IPS-NIHi7 (cell line): ENCODE results near the gene PCDHA10.
"Not testable (repeated sequence)": the region's sequence is repeated elsewhere in the genome, so short reads cannot be mapped to it uniquely, and the experiment has no call there.

ENCODE experiments used
- DNase-seq: peaks from one replicate; pipeline ENCODE4 v3.0.0; 2012; ENCODE audit warnings: mixed read lengths; ENCODE audit errors: extremely low spot score

Gene PCDHA10, protein sequence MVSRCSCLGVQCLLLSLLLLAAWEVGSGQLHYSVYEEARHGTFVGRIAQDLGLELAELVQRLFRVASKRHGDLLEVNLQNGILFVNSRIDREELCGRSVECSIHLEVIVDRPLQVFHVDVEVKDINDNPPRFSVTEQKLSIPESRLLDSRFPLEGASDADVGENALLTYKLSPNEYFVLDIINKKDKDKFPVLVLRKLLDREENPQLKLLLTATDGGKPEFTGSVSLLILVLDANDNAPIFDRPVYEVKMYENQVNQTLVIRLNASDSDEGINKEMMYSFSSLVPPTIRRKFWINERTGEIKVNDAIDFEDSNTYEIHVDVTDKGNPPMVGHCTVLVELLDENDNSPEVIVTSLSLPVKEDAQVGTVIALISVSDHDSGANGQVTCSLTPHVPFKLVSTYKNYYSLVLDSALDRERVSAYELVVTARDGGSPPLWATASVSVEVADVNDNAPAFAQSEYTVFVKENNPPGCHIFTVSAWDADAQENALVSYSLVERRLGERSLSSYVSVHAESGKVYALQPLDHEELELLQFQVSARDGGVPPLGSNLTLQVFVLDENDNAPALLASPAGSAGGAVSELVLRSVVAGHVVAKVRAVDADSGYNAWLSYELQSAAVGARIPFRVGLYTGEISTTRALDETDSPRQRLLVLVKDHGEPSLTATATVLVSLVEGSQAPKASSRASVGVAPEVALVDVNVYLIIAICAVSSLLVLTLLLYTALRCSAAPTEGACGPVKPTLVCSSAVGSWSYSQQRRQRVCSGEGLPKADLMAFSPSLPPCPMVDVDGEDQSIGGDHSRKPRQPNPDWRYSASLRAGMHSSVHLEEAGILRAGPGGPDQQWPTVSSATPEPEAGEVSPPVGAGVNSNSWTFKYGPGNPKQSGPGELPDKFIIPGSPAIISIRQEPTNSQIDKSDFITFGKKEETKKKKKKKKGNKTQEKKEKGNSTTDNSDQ

DNA sequence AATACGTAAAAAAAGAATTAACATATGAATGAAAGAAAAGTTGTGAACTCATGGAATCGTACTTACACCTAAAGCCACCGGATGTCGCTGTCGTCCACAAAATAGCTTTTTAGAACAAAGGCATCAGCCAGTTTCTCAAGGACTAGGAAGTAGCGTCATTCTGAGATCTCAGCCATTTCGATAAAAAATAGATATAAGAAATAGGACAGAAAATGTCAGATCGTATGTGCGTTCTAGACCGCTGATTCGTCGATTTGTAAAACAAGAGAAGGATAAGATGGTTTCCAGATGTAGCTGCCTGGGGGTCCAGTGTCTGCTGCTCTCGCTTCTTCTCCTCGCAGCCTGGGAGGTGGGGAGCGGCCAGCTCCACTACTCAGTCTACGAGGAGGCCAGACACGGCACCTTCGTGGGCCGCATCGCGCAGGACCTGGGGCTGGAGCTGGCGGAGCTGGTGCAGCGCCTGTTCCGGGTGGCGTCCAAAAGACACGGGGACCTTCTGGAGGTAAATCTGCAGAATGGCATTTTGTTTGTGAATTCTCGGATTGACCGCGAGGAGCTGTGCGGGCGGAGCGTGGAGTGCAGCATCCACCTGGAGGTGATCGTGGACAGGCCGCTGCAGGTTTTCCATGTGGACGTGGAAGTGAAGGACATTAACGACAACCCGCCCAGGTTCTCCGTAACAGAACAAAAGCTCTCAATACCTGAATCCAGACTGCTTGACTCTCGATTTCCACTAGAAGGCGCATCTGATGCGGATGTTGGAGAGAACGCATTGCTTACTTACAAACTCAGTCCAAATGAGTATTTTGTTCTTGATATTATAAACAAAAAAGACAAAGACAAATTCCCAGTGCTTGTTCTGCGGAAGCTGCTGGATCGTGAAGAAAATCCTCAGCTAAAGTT lies at the start of gene PCDHA10:
PCDHA10 (plus strand) TSS at position 126 of the 903 bp plus-strand sequence; CDS start at position 278, 152 bp downstream.
- peak; percentile 54 for DNase-seq

DNA sequence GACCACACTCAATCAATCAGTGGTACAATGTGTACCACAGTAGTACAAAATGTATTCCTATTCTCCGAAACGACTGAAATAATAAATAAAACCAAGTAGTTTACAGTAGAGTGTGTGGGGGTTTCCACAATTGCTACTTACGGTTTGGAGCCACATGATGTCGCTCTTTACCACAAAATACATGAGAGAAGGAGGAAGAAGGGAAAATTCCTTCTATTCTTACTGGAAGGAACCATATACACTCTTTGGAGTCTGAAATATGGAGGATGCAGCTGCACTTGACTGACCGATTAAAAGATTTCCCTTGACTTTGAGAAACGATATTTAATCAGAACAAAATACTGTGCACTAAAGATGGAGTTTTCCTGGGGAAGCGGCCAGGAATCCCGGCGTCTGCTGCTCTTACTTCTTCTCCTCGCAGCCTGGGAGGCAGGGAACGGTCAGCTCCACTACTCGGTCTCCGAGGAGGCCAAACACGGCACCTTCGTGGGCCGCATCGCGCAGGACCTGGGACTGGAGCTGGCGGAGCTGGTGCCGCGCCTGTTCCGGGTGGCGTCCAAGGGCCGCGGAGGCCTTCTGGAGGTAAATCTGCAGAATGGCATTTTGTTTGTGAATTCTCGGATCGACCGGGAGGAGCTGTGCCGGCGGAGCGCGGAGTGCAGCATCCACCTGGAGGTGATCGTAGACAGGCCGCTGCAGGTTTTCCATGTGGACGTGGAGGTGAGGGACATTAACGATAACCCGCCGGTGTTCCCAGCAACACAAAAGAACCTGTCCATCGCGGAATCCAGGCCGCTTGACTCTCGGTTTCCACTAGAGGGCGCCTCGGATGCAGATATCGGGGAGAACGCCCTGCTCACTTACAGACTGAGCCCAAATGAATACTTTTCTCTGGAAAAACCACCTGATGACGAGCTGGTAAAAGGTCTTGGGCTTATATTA lies 48.6 kb upstream of the PCDHA10 start, which contains the start of gene PCDHA4:
PCDHA4 (plus strand) TSS at position 235 of the 942 bp plus-strand sequence.
- peak; percentile 57 for DNase-seq

DNA sequence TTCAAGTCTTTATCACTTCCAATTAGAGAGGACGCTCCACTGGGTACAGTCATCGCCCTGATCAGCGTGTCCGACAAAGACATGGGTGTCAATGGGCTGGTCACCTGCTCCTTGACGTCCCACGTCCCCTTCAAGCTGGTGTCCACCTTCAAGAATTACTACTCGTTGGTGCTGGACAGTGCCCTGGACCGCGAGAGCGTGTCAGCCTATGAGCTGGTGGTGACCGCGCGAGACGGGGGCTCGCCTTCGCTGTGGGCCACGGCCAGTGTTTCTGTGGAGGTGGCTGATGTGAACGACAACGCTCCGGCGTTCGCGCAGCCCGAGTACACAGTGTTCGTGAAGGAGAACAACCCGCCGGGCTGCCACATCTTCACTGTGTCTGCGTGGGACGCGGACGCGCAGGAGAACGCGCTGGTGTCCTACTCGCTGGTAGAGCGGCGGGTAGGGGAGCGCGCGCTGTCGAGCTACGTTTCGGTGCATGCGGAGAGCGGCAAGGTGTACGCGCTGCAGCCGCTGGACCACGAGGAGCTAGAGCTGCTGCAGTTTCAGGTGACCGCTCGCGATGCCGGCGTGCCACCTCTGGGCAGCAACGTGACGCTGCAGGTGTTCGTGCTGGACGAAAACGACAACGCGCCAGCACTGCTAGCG lies 47.3 kb upstream of the PCDHA10 start:
- not testable (repeated sequence) for DNase-seq

DNA sequence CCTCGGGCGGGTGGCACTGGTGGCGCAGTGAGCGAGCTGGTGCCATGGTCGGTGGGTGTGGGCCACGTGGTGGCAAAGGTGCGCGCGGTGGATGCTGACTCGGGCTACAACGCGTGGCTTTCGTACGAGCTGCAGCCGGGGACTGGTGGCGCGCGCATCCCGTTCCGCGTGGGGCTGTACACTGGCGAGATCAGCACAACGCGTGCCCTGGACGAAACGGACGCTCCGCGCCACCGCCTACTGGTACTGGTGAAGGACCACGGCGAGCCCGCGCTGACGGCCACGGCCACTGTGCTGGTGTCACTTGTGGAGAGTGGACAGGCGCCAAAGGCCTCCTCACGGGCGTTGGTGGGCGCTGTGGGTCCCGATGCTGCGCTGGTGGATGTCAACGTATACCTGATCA lies 46.8 kb upstream of the PCDHA10 start:
- no peak for DNase-seq

DNA sequence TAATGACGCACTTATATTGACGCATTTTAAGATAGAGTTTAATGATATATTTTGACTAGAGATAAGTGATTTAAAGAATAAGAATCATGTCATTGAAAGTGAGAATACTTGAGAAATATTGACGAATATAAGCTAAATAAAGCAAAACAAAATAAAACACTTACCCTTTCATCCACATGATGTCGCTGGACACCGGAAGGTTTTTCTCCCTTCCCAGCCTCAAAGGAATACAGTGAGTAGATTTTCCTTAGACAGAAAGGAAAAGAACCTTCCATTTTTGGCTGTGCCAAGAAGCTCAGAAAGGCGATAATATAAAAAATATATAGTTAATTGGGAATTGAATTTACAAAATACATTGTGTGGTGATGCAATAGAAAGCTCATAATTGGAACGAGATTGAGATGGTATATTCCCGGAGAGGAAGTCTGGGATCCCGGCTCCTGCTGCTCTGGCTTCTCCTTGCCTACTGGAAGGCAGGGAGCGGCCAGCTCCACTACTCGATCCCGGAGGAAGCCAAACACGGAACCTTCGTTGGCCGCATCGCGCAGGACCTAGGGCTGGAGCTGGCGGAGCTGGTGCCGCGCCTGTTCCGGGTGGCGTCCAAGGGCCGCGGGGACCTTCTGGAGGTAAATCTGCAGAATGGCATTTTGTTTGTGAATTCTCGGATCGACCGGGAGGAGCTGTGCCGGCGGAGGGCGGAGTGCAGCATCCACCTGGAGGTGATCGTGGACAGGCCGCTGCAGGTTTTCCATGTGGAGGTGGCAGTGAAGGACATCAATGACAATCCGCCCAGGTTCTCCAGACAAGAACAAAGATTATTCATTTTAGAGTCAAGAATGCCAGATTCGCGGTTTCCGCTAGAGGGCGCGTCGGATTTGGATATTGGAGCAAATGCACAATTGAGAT lies 34.1 kb upstream of the PCDHA10 start, which contains the start of gene PCDHA5:
PCDHA5 (plus strand) TSS at position 239 of the 906 bp plus-strand sequence.
- no peak for DNase-seq

DNA sequence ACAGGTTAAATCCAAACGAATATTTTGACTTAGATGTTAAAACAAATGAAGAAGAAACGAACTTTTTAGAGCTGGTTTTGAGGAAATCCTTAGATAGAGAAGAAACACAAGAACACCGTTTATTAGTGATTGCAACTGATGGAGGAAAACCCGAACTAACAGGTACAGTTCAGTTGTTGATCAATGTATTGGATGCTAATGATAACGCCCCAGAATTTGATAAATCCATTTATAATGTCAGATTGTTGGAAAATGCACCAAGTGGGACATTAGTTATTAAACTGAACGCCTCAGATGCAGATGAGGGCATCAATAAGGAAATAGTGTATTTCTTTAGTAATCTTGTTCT lies 33.4 kb upstream of the PCDHA10 start:
- no peak for DNase-seq

DNA sequence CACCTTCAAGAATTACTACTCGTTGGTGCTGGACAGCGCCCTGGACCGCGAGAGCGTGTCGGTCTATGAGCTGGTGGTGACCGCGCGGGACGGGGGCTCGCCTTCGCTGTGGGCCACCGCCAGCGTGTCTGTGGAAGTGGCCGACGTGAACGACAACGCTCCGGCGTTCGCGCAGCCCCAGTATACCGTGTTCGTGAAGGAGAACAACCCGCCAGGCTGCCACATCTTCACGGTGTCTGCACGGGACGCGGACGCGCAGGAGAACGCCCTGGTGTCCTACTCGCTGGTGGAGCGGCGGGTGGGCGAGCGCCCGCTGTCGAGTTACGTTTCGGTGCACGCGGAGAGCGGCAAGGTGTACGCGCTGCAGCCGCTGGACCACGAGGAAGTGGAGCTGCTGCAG lies 32.7 kb upstream of the PCDHA10 start:
- not testable (repeated sequence) for DNase-seq

DNA sequence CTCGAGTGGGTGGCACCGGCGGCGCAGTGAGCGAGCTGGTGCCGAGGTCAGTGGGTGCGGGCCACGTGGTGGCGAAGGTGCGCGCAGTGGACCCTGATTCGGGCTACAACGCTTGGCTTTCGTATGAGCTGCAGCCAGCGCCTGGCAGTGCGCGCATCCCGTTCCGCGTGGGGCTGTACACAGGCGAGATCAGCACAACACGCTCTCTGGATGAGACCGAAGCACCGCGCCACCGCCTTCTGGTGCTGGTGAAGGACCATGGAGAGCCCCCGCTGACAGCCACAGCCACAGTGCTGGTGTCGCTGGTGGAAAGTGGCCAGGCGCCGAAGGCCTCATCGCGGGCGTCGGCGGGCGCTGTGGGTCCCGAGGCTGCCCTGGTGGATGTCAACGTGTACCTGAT lies 32.2 kb upstream of the PCDHA10 start:
- DNase-seq = no peak

DNA sequence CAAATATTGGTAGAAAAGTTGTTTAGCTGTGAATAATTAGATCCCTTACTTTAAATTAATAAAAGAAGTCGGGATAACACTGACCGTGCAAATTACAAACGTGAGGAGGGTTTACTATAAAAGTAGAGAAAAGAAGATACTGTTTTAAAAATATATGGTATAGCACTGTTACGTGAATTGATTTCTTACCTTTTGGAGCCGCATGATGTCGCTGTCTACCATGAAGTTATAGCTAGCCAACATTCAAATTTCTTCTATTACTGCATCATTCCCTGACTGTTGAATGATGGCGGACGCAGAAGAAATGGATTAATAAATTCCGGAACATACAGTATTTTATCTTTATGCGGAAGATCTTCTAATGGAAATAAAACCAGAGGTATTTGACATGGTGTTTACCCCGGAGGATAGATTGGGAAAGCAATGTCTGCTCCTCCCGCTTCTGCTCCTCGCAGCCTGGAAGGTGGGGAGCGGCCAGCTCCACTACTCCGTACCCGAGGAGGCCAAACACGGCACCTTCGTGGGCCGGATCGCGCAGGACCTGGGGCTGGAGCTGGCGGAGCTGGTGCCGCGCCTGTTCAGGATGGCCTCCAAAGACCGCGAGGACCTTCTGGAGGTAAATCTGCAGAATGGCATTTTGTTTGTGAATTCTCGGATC lies 27.9 kb upstream of the PCDHA10 start, which contains the start of gene PCDHA6:
PCDHA6 (plus strand) TSS at position 257 of the 658 bp plus-strand sequence; CDS start at position 389, 132 bp downstream.
- DNase-seq = peak; percentile 12

DNA sequence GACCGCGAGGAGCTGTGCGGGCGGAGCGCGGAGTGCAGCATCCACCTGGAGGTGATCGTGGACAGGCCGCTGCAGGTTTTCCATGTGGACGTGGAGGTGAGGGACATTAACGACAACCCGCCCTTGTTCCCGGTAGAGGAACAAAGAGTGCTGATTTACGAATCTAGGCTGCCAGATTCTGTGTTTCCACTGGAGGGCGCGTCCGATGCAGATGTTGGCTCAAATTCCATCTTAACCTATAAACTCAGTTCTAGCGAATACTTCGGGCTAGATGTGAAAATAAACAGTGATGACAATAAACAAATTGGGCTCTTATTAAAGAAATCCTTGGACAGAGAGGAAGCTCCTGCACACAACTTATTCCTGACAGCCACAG lies 27.3 kb upstream of the PCDHA10 start:
- peak; percentile 28 for DNase-seq

DNA sequence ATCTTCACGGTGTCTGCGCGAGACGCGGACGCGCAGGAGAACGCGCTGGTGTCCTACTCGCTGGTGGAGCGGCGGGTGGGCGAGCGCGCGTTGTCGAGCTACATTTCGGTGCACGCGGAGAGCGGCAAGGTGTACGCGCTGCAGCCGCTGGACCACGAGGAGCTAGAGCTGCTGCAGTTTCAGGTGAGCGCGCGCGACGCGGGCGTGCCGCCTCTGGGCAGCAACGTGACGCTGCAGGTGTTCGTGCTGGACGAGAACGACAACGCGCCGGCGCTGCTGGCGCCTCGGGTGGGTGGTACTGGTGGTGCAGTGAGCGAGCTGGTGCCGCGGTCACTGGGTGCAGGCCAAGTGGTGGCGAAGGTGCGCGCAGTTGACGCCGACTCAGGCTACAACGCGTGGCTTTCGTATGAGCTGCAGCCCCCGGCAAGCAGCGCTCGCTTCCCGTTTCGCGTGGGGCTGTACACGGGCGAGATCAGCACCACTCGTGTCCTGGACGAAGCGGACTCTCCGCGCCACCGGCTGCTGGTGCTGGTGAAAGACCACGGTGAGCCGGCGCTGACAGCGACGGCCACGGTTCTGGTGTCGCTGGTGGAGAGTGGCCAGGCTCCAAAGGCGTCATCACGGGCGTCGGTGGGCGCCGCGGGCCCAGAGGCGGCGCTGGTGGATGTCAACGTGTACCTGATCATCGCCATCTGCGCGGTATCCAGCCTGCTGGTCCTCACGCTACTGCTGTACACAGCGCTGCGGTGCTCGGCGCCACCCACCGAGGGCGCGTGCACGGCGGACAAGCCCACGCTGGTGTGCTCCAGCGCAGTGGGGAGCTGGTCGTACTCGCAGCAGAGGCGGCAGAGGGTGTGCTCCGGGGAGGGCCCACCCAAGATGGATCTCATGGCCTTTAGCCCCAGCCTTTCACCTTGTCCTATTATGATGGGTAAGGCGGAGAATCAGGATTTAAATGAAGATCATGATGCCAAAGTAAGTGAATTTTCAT lies 25.9 kb upstream of the PCDHA10 start:
- not testable (repeated sequence) for DNase-seq

DNA sequence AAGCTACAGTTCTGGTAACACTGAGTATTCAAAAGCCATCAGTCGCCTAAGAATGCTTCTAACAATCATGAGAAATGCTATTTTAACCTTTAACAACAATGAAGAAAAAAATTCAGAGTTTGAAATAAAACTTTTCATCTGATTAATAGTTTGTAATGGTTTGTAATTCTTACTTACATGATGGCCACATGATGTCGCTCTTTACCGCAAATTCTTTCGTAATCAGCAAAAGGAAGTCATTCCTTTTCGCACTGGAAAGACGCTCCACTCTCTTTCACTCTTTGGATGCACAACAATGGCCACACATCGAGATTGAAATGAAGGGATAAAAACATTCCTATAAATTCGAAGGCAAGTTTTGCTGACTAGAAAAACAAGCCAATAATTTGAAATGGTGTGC lies 21.7 kb upstream of the PCDHA10 start, which contains the start of gene PCDHA7:
PCDHA7 (plus strand) TSS at position 277 of the 400 bp plus-strand sequence; CDS start at position 392, 115 bp downstream.
- DNase-seq = no peak

DNA sequence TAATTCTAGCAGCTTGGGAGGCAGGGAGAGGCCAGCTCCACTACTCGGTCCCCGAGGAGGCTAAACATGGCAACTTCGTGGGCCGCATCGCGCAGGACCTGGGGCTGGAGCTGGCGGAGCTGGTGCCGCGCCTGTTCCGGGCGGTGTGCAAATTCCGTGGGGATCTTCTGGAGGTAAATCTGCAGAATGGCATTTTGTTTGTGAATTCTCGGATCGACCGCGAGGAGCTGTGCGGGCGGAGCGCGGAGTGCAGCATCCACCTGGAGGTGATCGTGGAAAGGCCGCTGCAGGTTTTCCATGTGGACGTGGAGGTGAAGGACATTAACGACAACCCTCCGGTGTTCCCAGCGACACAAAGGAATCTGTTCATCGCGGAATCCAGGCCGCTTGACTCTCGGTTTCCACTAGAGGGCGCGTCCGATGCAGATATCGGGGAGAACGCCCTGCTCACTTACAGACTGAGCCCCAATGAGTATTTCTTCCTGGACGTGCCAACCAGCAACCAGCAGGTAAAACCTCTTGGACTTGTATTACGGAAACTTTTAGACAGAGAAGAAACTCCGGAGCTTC lies 21.2 kb upstream of the PCDHA10 start:
- not testable (repeated sequence) for DNase-seq

DNA sequence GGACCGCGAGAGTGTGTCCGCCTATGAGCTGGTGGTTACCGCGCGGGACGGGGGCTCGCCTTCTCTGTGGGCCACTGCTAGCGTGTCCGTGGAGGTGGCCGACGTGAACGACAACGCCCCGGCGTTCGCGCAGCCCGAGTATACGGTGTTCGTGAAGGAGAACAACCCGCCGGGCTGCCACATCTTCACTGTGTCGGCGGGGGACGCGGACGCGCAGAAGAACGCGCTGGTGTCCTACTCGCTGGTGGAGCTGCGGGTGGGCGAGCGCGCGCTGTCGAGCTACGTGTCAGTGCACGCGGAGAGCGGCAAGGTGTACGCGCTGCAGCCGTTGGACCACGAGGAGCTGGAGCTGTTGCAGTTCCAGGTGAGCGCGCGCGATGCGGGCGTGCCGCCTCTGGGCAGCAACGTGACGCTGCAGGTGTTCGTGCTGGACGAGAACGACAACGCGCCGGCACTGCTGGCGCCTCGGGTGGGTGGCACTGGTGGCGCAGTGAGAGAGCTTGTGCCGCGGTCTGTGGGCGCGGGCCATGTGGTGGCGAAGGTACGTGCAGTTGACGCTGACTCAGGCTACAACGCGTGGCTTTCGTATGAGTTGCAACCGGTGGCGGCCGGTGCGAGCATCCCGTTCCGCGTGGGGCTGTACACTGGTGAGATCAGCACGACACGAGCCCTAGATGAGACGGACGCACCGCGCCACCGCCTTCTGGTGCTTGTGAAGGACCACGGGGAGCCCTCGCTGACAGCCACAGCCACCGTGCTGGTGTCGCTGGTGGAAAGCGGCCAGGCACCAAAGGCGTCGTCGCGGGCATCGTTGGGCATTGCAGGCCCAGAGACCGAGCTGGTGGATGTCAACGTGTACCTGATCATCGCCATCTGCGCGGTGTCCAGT lies 19.8 kb upstream of the PCDHA10 start:
- no peak for DNase-seq
